ENCODE results near the gene ATG7.
"Not testable (repeated sequence)": the region's sequence is repeated elsewhere in the genome, so short reads cannot be mapped to it uniquely, and the experiment has no call there.

ATG7 gene

GRCh38 chr3:11558918-11559815, 287.0 kb downstream of the ATG7 start:
- no peak for DNase-seq

- no peak for DNase-seq
Measured at GRCh38 chr3:11559816-11560633, 287.8 kb downstream of the ATG7 start.

GRCh38 chr3:11560746-11561145, 288.5 kb downstream of the ATG7 start:
- DNase-seq = no peak

DNA sequence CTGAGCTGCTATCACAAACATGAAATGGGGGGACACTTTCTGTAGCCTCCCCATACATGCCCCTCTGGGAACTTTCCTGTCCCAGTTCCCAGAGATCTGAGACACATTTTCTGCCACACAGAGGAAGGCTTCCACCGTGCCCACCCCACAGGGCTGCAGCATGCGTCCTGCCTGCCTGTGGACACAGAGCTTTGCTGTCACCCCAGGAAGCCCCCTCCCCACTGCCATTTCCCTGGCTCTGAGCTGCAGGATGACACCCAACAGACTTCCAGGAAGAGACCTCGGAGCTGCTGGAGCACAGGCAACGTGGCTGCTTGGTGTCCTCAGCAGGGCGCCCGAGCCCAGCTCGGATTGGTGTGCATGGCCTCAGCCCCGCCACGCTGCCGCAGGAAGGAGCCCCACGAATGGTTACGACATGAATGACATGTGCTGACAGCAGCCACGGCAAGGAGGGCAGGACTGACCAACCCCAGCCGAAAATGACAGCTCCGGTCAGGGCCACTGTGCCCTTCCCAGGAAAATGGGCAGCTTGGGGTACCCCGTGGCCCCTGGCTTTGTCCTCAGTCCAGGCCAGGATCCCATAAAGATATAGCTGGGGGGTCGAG, 290.2 kb downstream of the ATG7 start:
- DNase-seq = no peak

DNA sequence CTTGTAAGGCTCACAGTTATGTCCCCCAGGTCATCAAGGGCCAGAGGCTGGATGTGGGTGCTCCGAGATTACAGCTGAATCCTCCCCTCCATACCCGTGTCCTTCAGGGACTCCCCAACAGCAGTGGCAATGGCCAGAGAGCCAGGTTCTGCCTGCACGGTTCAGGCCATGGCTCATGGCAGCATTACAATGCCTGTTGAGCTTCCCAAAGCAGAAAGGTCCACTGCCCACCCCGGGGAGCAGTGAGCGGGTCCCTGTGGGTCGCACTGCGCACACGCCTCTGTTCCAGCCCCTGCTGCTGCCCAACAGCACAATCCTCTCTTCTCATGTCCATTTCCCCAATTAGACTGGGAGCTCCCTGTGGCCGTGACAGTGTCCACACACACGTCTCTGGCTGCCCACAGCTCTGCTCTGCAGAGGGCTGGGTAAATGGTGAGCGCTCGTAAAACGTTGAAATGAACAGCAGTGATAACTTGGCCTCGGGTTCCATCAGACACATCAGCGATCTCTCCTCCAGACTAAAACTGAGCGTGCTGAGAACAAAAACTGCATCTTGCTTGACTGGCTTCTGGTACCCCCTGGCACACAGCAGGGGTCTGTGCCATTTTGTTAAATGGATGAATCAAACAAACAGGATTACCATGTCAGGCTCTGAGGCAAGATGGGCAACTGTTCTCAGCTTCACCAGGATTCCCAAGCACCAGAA, 291.1 kb downstream of the ATG7 start:
- DNase-seq = no peak

- no peak for DNase-seq
Measured at GRCh38 chr3:11563865-11564185, 291.6 kb downstream of the ATG7 start.

GRCh38 chr3:11564577-11565001, 292.4 kb downstream of the ATG7 start:
- DNase-seq = no peak

DNA sequence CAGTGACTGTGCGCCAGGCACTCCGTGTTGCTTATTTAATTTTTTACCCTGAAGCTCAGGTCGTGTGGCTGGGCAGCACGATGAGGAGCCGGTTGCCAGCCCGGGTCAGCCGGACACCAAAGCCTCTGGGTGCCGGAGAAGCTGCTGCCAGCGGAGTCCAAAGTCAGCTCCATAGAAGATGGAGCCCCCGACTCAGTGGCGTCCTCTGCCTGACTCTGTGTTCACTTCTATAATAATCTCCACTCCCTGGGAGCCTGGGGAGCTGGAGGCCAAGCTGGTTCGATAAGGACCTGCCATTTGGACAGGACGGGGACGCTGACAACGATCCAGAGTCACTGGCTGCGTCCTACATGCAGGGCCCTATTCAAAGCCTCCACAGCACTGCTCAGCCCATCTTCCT, 292.9 kb downstream of the ATG7 start:
- DNase-seq = no peak

DNA sequence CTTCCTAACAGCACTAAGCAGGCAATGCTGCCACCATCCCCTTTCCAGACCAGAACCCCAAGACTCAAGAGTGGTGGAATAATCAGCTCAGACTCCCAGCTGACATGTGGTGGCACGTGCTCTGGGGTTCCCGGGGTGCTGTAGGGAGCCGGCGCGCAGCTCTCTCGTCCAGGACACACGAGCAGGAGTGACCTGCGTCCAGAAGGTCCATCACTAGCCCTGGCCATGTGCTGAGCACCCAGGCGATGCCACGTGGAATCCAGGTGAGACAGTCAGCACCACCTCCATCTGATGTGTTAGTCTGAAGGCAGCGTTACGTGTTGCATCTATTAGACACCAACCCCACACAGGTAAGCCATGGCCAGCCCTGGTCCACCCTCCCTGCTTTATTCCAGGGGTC, 293.3 kb downstream of the ATG7 start:
- DNase-seq = no peak

DNA sequence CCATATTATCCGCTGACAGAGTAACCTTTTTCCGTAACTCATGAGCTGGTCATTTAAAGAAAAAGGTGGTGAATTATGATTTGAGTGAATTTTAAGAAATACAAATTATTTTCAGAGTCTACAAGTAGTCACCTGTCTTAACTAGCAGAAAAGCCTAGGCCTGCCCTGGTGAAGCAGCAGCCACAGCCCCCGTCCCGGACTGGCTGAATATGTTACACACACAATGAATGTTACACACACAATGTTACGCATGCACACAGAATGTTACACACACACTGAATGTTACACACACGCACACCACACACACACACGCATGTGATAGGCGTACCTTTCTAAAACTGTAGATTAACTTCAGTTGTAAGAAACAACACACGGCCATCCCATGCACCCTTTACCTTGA, 293.7 kb downstream of the ATG7 start:
- no peak for DNase-seq

DNA sequence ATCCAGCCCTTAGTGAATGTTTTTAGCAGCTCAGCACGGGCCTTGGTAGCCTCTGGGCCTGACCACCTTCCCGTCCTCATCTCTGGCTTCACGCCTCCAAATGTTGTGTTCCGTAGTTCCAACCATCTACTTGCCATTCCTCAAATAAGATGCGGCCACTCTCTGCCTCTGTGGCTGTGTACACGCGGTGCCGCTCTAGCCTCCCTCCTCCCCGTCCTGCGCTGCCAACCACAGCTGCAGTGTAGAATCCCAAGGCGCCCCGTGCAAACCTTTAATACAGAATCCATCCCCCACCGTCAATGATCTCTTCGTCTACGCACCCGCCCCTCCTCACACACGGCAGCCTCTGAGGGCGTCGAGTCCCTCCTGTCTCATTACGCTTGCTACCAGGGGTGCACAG, 294.3 kb downstream of the ATG7 start:
- DNase-seq = no peak

GRCh38 chr3:11566916-11567315, 294.7 kb downstream of the ATG7 start:
- no peak for DNase-seq

GRCh38 chr3:11567516-11568467, 295.6 kb downstream of the ATG7 start:
- no peak for DNase-seq

- DNase-seq = no peak
Measured at GRCh38 chr3:11568503-11569155, 296.4 kb downstream of the ATG7 start.

GRCh38 chr3:11569156-11569741, 297.1 kb downstream of the ATG7 start:
- no peak for DNase-seq

DNA sequence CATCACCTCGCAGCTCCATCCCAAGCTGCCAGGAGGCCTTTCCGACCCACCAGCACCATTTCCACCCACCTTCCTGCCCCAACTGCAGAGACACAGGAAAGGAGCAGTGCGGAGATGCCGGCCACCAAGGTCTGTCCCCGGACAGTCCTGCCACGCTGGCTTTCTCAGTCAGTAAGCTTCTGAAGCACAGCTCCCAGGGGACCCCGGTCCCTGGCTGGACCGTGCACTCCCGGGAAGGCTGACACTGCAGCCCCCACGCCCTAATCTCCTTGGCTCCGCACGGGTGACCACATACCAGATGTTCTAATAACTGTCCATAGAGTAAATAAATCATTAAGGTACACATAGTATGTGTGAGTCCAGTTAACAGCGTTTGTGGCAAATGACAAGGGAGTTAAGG, 298.1 kb downstream of the ATG7 start:
- no peak for DNase-seq

DNA sequence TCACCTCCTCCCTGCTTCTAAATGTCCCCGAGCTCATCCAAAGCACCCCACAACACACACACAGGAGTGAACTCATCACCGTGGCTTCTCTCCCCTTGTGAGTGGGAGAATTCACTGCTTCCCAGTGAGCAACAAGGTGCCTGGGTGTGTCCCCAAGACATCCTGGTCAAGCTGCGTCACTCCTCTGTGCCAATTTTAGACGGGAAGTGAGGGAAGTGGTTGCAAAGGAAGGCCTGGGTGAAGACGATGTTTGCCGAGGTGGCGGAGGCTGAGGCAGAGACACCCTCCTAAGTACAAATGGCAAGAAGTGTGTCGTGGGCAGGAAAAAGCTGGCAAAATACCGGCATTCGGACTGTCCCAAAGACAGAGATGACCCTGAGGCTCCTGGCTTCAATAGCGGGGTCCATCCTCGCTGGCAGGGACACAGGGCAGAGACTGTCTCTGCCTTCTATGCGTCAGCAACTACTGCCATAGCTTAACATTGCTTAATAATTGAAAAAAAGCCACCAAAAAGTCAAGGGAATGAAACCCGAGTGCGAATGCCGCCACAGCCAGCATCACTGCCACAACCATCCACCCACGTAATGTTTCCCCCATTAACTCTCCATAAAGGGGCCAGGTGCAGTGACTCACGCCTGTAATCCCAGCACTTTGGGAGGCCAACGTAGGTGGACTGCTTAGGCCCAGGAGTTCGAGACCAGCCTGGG, 298.7 kb downstream of the ATG7 start:
- no peak for DNase-seq

GRCh38 chr3:11572660-11573059, 300.5 kb downstream of the ATG7 start:
- not testable (repeated sequence) for DNase-seq

- no peak for DNase-seq
Measured at GRCh38 chr3:11574981-11575669, 302.9 kb downstream of the ATG7 start.

DNA sequence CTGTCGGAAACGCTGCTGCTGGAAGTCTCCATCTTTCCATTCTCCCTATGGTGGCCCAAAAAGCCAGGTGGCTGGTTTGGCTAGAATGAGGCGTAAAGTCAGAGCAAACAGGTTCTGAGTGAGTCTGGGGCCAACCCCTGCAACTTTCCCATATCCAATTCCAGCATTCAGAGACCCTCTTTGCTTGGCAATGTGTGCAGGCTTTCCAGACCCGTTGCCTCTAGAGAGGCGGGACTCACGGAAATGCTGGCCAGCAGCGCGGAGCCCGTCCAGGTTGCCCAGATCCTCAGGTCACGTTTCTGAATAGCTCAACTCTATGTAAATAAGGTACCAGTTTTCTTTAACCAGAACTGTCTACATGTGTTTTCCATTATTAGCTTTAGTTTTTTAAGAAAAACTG, 303.5 kb downstream of the ATG7 start:
- no peak for DNase-seq

All from activated CD4-positive, alpha-beta T cell treated with anti-CD3 and anti-CD28 coated beads, Interleukin-2, amount 50 U/mL, for 1 hour (primary cell).